SU-DHL-6 (cell line): Measurements from ENCODE around the gene EEF2KMT.
"Not testable (repeated sequence)": the region's sequence is repeated elsewhere in the genome, so short reads cannot be mapped to it uniquely, and the experiment has no call there.

ENCODE experiments used
- CTCF ChIP-seq: fragments of 200-600 bp; sonication (generic); IDR thresholded peaks from one replicate; pipeline ENCODE4 v1.5.1; 2017; ENCODE audit warnings: antibody characterized with exemption, mild to moderate bottlenecking, low read length, moderate library complexity; ENCODE audit not compliant: insufficient read depth, poor library complexity, severe bottlenecking
- EZH2phosphoT487 ChIP-seq: fragments of 200-600 bp; sonication (generic), shearing (Covaris generic); conservative IDR thresholded peaks from 2 replicates; pipeline ENCODE4 v1.6.1; 2018; ENCODE audit warnings: mild to moderate bottlenecking, antibody characterized with exemption, low read length, moderate library complexity, mixed read lengths

- TF ChIP-seq CTCF, EZH2phosphoT487: not testable (repeated sequence)
Observed at GRCh38 chr16:5098221-5099159, 895 bp upstream of the EEF2KMT start.
